Effector CD8-positive, alpha-beta T cell (primary cell): ENCODE data around the gene ANAPC2.

ENCODE experiments used
- DNase-seq: peaks from one replicate; lab custom pipeline; 2025; lab: John Stamatoyannopoulos, UW

ANAPC2 gene

DNA sequence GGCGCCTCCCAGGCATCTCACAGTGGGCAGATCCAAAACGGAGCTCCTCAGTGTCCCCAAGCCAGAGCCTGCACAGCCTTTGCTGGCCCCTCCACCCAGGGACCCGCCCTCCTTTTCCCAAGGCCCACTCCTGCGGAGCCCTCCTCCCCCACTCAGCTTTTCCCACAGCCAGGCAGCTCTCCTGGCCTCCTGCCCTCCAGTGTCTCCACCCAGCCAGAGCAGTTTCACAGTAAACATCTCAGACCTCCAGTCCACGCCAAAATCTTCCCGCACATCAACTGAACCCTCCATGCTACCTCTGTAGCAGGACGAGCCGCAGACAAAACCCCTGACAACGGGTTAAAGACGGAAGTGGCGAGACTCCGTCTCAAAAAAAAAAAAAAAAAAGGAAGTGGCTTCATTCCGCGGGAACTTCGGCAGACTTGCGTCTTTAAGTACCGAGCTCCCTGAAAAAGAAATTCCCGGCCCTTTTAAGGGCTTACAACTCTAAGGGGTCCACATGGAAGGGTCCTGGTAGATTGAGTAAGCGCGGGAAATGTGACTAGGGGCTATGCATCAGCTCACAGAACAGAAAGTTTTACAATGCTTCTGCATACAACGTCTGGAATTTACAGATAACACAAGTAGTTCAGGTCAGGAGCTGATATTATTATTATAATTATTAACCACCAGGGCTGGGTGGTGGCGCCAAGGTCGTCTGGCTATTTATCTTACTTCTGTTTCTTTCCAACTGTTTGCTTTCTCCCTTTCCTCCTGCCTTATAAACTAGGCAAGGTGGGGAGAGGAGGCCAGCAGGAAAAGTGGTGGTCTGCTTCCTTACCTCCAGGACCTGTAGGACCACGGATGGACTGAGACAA, 60.8 kb downstream of the ANAPC2 start:
- no peak for DNase-seq

GRCh38 chr9:137126786-137127185, 61.6 kb downstream of the ANAPC2 start:
- DNase-seq = no peak
